Stimulated activated CD4-positive, alpha-beta T cell treated with anti-CD3 and anti-CD28 coated beads, Interleukin-2, amount 100 ng/mL, for 24 hours (primary cell): ENCODE measurements around the gene SLIT3.

Source experiments
- DNase-seq, 2 donors: peaks; one replicate each; pipeline ENCODE4 v3.0.0-alpha.2; 2020

The SLIT3 gene

GRCh38 chr5:168877132-168877892, 423.6 kb downstream of the SLIT3 start:
- DNase-seq = no peak

GRCh38 chr5:168876419-168876818, 424.5 kb downstream of the SLIT3 start:
- DNase-seq = no peak

DNA sequence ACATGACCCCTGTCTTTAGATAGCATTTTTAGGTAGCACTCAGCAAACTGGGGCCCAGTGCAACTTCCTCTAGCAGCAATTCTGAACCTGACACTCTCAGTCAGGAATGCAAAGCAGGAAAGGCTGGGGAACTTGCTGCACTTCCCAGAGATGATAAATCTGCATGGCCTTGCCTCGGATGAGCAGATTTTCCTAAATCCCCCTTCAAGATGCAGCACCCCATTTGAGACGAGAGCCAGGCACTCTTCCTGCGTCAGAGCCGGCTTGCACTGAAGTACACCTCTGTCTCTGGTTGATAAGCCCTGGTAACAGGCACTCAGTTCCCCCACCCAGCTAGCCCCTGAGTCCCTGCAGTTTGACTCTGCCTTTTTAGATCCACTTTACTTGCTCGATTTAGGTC, 425.1 kb downstream of the SLIT3 start:
- DNase-seq = no peak

DNA sequence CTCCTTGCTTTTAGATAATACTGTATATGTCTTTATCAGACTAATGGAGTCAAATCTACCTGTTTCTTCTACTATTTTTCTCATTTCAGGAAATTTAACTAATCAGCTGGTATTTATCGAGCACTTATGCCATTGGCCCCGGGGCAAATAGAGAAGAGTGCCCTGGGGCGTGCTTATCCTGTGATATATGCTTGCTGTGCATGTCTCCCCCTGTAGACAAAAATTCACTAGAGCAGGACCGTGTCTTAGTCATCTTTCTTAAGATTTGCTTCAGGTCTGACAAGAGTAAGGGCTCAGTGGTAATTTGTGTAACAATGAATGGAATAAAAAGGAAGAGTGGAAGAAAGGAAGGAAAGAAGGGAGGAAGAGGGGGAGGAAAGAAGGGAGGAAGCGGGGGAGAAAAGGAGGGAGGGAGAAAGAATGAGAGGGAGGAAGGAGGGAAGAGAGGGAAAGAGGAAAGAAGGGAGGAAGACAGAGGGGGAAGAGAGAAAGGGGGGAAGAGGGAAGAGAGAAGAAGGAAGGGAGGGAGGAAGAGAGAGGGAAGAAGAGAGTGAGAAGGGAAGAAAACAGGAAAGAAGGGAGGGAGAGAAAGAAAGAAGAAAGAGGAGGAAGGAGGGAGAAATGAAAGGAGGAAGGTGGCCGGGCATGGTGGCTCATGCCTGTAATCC, 426.1 kb downstream of the SLIT3 start:
- DNase-seq = no peak

DNA sequence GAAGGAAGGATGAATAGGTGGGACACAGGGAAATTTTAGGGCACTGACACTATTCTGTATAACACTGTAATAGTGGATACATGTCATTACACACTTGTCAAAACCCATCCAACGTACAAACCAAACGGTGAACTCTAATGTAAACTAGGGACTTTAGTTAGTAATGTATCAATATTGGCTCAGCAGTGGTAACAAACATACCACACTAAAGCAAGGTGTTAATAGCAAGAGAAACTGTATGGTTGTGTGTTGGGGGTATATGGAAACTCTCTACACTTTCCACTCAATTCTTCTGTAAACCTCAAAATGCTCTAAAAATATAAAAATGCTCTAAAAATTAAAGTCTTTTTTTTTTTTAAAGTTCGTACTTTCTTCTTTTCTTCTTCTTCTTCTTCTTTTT, 428.7 kb downstream of the SLIT3 start:
- no peak for DNase-seq

DNA sequence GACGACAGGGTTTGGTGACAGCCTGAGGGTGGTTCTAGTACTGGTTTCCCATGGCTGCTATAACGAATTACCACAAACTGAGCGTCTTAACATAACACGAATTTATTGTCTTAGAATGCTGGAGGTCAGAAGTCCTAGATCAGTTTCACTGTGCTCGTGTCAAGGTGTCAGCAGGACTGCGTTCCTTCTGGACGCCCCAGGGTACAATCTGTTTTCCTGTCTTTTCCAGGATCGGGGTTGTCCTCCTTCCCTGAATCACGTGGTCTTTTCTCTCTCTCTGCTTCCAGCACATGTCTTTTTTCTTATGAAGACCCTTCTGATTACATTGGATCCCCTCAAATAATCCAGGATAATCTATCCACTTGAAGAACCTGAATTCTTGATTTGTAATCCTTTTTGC, 430.0 kb downstream of the SLIT3 start:
- no peak for DNase-seq

DNA sequence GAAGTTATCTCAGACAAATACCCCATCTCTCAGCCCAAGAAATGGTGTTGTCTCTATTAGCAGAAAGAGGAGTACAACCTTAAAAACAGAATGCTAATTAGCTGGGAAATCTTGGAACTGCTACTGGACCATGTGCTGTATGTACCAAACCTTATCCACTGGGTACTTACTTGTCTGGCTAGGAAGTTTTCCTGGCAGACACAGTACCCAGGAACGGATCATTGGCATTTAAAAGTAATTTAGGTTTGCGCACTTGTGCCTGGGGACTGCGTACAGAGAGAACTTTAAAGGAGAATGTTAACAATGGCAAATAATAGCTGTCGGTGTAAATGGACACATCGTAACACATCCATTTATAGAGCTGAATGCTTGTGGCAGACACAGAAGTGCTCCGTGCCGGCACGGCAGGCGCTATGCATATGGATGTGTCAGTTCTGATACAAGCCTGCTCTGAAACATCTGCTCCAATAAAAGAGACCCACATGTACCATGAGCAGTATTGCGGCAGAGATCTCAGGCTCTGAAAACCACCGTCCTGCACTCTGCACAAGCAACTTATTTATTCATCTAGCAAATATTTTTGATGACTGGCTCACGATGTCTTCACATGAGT, 431.2 kb downstream of the SLIT3 start:
- no peak for DNase-seq

DNA sequence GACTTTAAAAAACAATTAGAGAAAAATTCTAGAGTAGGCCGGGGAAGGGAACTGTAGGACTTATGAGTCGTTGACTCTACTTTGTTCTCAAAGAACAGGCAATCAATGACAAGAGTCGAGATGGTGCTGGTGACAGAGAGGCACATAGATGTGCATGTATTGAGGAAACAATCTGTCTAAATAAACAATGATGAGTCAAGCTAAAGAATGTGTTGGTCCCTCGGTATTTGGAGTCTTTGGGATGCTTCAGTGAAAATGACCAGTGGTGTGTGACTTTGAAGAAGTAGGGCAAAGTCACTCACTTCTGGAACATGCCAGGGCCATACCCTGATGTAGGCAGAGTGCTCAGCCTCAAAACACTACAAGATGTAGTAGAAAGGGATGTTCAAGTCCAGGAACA, 433.7 kb downstream of the SLIT3 start:
- DNase-seq = no peak

DNA sequence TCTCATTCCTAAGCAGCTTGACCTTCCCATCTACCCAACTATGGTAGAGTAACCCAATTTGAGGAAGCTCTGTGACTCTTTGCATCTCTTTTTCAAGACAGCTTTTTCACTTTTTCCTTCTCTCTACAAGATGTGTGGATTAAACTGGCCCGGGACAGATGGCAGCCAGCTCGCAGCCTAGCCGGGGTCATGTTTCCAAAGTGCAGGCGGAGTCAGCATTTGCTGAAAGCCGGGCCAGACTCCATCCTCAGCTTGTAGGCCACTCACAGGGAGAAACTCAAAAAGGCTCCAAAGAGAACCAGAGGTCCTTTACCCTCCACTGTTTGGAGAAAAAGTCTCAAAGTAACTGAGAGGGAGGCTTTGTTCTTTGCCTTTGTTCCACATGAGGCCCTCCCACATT, 435.0 kb downstream of the SLIT3 start:
- no peak for DNase-seq

- no peak for DNase-seq
These were observed 437.9 kb downstream of the SLIT3 start for GRCh38 chr5:168863021-168863420.

DNA sequence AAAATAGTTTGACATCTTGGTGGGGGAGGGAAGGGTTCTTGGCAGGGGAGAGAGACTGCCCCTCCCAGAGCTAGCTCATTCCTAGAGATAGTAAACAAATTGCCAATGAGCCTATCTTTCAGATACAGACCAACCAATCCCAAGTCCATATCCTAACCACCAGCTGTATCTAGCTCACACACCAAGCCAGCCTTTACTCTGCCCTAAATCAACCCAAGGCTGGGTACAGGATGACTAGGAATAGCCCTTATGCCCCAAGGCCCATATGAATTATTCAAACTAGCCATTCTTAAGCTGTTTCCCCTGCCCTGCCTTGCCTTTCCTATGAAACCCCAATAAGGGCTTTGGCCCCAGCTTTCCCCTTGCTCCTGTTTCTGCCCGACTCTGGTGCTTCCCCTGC, 440.4 kb downstream of the SLIT3 start:
- no peak for DNase-seq

DNA sequence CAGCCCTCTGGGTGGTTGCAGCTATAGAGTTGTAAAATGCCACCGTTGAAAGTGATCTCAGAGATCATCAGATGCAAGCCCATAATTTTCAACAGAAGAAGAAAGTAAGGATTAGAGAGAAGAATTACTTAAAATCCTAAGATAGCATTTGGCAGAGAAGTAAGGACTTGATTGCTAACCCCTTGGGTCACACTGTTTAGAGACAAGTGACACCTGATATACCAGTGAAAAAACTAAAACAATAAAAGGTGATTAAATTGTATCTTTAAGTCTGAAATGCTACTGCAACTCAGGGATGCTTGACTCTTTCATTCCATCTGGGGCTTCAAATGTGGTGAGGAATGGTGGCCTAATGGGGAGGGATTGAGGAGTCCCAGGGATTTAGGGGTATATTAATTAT, 440.9 kb downstream of the SLIT3 start:
- no peak for DNase-seq

DNA sequence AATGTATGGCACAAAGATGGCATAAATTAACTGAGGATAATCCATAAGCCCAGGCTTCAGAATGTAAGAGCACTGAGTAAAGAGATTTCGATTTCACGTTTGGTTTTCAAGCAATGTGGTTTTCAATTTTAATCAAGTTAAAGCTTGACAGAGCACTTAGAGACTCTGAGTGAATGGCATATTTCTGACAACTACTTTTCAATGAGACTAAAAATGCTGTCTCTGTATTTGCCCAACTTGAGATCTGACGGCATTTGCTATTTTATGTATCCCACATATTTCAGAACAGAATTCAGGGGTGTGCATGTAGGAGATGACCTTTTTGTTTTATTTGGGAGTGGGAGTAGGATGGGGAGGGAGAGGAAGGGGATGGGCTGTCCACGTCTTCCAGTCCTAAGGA, 441.5 kb downstream of the SLIT3 start:
- no peak for DNase-seq

DNA sequence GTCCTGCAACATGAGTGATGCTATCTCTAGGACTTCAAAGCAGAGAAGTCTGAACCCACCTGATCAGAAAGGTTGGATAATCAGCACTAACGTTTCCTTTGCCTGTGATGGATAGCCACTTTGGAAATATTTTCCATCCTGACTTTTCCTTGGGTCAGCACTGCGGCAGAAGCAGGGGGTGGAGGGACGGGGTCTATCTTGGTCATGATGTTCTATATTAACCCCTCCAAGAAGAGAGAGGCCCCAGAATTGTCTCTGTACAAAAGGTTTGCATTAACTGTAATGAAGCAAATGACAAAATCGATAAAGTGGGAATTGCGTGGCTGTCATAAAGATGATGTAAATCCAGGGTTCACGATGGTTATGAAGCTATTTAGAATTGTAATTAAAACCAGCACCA, 441.9 kb downstream of the SLIT3 start:
- DNase-seq = no peak

DNA sequence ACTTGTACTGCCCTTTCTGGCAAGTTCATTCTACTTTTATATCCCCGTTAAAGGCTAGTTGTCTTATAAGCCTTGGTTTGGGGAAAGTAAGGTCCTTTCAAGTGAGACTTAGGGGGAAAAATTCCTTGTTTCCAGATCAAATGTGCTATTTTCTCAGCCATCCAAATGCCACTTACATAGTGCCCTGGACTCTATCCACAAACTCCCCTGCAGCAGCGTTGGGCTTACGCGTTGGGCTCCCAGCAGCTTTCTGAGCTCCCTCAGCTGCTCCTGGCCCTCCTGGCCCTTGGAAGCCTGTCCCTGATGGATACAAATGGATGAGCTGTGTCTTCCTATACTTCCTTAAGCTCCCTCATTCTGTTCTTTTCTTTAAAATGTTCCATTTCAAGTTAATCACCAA, 442.6 kb downstream of the SLIT3 start:
- no peak for DNase-seq

DNA sequence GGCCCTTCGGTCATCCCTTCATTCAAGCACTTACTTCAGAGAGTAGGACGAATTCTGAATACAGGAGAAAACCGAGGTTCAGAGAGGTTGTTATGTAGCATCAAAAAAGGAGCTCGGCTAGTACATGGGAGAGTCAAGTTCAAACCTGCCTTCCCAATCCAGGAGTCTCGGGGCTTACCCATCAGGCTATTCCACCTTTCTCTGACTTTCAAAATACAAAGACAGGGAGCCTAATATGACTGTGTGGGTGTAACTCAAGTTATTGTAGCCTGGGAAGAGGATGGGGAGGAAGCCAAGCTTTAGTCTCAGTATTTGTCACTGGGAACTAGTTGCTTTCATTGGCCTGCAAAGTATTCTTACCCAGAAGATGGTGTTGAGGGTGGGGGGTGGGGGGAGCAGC, 447.0 kb downstream of the SLIT3 start:
- no peak for DNase-seq

- DNase-seq = no peak
These were observed 448.6 kb downstream of the SLIT3 start for GRCh38 chr5:168852329-168852728.

- DNase-seq = no peak
These were observed 449.0 kb downstream of the SLIT3 start for GRCh38 chr5:168851902-168852321.

DNA sequence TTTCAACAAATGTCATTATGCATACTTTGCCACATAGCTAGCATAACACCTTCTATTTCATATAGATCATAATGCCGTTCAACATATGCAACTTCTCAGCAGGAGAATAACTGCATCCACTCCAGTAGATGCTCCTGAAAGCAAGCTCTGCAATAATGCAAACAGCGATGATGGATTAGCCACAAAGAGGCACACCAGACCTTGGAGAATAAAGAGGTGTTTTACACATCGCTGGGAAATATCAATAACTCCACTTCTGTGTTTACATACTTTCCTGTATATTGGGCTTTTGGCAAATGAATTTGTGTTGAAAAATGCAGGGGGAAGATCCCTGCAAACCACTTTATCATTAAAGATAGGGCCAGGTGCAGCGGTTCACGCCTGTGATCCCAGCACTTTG, 450.3 kb downstream of the SLIT3 start:
- DNase-seq = no peak

DNA sequence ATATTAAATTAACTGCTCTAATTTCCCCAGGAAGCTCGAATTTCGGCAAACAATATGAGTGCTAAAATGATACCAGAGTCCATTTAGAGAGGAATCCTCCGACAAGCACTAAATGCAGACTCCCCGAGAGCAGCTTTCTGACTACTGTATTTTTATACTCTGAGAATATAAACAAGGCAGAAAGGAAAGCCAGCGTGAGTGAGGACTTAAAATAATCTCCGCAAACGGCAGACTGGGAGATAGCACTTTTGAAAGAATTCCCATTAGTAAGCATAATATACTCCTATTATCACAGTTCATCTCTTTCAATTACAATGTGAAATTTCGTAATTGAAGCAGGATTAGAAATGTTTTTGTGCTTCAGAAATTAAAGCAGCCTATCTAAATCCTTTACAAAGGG, 452.4 kb downstream of the SLIT3 start:
- no peak for DNase-seq

GRCh38 chr5:168847511-168848073, 453.3 kb downstream of the SLIT3 start:
- DNase-seq = no peak

DNA sequence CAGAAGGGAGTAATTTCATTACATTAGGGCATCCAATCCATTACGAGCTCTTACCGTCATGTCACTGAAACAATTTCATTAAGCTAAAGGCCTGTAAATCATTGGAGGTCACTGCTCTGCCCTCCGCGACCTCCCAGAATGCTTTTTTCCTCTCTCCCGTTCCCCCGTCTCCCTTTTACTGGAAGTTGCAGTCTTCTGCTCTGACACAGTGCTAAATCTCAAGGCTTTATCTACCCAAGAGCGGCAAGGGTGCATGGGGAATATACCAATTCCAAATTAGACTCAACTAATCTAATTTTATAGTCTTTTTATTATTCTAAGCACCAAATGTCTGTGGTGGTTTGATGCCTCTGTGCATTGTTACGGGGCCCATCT, 456.0 kb downstream of the SLIT3 start:
- no peak for DNase-seq

- no peak for DNase-seq
These were observed 456.7 kb downstream of the SLIT3 start for GRCh38 chr5:168844016-168844921.
